NB4 (cell line): ENCODE measurements around the gene CDKN2D.

ENCODE experiments used
- POLR2A ChIP-seq: IDR thresholded peaks from 2 replicates; pipeline ENCODE4 v1.6.1; 2011; ENCODE audit warnings: mild to moderate bottlenecking; ENCODE audit not compliant: insufficient read length; ENCODE audit errors: extremely low read depth
- TF ChIP-seq, protein P1 (sequence below): IDR thresholded peaks from one replicate; pipeline ENCODE4 v1.5.1; 2012; ENCODE audit warnings: low read depth, low read length
- TF ChIP-seq, protein P2 (sequence below): IDR thresholded peaks from 2 replicates; pipeline ENCODE4 v1.6.1; 2011; ENCODE audit warnings: low read depth, low read length

DNA sequence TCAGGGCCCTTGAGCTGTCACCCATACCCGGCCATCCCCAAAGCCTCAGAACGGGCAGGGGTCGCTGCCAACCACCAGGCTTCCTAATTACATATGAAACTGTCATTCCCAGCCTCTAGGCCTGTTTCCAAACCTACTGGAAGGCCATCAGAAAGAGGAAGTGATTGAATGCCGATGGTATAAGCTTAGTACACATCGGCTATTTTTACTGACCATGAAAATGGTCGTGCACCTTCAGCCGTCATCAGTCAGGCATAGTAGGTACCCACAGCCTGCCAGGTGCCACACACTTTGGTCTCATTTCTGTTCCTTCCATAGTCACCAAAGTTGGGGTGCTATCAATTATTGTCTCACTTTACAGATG lies 13.2 kb downstream of the CDKN2D start:
- TF ChIP-seq, protein P1, sequence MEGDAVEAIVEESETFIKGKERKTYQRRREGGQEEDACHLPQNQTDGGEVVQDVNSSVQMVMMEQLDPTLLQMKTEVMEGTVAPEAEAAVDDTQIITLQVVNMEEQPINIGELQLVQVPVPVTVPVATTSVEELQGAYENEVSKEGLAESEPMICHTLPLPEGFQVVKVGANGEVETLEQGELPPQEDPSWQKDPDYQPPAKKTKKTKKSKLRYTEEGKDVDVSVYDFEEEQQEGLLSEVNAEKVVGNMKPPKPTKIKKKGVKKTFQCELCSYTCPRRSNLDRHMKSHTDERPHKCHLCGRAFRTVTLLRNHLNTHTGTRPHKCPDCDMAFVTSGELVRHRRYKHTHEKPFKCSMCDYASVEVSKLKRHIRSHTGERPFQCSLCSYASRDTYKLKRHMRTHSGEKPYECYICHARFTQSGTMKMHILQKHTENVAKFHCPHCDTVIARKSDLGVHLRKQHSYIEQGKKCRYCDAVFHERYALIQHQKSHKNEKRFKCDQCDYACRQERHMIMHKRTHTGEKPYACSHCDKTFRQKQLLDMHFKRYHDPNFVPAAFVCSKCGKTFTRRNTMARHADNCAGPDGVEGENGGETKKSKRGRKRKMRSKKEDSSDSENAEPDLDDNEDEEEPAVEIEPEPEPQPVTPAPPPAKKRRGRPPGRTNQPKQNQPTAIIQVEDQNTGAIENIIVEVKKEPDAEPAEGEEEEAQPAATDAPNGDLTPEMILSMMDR: no peak
- TF ChIP-seq POLR2A: no peak
- TF ChIP-seq, protein P2, sequence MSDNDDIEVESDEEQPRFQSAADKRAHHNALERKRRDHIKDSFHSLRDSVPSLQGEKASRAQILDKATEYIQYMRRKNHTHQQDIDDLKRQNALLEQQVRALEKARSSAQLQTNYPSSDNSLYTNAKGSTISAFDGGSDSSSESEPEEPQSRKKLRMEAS: no peak
